Activated CD8-positive, alpha-beta memory T cell treated with anti-CD3 and anti-CD28 coated beads, Interleukin-2, amount 50 U/mL, for 24 hours (primary cell): ENCODE measurements around the gene MRPS12.

Experiments
- DNase-seq: peaks from one replicate; pipeline ENCODE4 v3.0.0-alpha.2; 2020; ENCODE audit errors: extremely low read depth

The MRPS12 gene

DNA sequence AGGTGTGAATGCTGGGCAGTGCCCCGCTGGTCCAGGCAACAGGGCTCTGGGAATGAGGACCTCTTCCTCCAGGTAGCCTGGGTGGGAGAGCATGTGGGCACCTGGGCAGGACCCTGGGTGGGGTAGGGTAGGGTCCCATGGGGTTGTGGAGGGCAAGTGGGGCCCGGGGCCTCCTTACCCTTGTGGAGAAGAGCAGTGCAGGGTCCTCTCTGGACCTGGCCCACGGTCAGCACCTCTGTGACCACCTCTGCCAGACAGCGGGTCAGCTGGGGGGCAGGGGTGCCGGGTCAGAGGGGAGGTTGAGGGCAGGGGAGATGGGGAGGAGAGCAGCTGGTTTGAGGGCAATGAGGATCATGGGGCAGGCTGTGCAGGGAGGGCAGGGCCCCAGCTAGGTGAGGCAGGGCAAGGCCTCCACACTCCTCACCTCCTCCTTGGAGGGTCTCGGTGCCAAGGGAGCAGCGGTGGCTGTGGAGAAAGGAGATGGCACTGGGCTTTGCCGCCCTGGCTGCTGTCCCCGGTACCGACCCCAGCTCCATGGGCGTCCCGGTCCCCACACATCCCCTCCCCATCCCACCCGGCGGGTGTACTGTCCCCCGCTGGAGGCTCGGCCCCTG lies 19.2 kb upstream of the MRPS12 start:
- DNase-seq: no peak

DNA sequence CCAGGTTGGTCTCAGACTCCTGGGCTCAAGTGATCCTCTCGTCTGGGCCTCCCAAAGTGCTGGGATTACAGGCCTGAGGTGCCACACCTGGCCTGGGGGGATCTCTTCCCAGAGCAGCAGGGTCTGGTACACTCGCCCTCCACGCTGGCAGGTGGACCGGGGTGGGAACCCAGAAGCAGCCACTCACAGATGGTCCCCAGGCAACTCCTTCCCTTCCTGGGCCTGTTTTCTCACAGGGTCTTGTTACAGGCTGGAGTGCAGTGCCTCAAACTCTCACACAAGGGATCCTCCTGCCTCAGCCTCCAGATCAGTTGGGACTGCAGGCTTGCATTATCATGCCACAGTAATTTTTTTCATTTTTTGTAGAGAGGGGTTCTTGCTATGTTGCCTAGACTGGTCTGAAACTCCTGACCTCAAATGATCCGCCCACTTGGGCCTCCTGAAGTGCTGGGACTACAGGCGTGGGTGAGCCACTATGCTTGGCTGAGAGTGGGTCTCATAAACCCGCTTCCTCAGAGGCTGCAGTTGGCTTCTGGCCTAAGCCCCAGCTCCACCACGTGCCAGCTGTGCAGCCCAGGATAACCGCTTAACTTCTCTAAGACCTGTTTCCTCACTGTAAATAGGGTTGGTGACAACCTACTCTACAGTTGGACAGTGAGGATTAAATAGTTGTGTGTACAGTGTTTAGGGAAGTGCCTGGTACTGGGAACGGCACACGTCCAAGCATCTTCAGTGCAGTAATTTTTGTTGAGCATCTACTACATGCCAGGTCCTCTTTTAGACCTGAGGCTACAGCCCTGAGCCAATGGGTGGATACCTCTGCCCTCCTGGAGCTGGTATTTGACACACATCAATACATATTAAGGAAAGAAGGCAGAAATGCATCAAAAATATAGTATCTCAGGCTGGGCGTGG lies 17.9 kb upstream of the MRPS12 start:
- DNase-seq: no peak

DNA sequence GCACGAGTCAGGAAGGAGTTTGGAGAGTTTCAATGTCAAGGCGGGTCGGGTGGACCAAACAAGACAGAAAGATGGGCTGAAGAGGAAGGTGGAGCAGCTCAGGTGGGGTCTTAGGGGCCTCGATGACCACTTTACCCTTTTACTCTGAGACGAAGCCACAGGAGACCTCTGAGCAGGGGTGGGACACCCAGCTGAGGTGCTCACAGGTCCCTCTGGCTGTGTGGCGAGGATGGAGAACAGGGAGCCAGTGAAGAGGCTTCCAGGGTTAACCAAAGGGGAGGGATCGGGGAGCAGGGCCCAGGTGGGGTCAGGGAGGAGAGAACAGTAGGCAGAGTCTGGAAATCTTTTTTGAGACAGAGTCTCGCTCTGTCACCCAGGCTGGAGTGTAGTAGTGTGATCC lies 16.8 kb upstream of the MRPS12 start:
- DNase-seq: no peak

DNA sequence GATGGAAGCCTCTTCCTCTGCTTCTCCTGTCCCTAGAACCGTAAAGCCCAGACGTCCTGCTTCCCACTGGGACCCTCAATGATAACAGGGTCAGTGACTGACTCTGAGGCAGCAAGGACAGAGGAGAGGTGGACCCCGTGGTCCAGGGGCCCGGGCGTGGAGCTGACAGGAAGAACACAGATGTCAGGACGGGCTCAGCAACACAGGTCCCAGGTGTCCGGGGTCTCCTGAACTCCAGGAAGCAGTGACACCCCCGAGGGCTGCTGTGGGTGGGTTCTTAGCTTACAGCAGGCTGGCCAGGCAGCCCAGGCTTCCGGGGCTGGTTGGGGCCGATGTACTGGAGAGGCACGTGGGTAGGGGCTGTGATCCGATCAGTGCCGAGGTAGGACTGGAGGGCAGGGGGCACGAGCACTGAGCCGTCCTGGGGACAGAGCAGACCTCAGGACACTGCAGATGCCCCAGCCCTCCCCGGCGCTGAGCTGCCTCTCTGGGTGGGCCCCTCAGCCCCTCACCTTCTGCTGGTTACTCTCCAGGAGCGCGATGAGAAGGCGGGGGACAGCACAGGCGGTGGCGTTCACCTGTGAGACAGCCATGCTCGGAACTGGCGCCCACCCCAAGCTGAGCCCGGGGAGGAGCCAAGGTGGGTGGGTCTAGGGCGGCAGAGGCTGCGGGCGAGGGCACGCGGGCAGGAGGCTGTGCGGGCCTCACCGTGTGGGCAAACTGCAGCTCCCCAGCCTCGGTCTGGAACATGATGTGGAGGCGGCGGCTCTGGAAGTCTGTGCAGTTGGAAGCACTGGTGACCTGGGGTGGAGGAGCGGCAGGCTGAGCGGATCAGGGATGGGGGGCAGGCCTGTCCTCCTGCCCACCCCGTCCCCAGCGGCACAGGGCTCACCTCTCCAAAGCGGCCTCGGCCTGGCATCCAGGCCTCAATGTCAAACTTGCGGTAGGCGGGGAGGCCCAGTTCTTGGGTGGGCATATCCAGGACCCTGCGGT lies 15.1 kb upstream of the MRPS12 start:
- DNase-seq: no peak

DNA sequence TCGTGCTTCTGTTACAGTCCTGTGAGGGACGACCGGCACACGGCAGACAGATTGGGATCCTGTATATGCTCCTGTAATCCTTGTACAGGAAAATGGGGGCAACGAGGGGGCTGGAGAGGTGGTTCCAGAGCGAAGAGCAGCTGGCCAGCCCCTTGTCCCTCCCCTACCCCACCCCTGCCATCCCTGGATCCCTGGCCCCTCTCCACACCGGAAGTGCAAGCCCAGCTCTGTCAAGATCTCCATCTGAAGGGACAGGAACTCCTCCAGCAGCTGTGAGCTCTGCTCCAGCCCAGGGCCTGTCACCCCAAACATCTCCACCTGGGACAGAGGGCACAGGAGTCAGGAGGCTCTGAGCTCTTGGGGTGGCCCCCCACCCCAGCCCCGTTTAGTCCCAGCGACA lies 13.2 kb upstream of the MRPS12 start:
- no peak for DNase-seq

DNA sequence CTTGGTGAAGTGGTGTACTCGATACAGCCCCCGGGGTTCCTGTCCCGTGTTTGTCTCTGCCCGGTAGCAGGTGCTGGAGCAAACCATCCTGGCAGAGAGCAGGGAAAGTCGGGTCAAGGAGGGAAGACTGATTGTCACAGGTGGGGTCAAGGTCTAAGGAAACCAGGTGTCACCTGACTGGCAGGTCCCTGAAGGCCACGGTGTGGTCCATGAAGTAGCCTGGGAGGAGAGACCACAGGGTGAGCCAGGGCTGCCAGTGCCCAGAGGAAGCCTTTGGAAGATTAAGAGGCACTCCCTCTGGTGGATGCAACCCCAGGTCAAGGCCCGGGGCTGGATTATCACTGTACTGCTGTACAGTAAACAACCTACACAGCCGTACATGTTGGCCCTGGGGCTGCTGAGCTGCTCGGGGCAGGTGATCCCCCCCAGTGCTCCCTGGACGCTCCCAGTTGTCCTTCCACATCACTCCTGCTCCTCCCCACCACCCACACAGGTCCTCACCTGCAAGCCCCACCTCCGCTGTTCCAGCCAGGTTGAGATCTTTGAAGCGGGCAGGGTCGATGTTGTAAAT lies 12.7 kb upstream of the MRPS12 start:
- DNase-seq: no peak

DNA sequence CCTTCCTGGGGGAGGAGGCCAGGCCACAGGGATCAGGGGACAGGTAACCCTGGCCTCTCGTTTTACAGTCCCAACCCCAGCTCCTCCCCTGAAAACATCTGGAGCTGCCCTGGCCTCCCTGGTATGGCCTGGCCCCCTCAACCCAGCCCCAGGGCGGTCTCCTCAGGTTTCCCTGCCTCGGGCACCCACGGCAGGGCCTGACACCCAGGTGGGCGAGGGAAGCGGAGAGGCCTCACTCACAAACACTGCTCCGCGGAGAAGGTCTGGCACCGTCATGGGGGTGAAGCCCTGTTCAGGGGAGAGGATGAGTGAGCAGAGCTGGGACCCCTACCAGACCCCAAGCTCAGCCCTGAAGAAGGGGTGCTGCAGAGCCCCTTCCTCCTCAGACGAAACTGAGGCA lies 12.2 kb upstream of the MRPS12 start:
- DNase-seq: no peak

DNA sequence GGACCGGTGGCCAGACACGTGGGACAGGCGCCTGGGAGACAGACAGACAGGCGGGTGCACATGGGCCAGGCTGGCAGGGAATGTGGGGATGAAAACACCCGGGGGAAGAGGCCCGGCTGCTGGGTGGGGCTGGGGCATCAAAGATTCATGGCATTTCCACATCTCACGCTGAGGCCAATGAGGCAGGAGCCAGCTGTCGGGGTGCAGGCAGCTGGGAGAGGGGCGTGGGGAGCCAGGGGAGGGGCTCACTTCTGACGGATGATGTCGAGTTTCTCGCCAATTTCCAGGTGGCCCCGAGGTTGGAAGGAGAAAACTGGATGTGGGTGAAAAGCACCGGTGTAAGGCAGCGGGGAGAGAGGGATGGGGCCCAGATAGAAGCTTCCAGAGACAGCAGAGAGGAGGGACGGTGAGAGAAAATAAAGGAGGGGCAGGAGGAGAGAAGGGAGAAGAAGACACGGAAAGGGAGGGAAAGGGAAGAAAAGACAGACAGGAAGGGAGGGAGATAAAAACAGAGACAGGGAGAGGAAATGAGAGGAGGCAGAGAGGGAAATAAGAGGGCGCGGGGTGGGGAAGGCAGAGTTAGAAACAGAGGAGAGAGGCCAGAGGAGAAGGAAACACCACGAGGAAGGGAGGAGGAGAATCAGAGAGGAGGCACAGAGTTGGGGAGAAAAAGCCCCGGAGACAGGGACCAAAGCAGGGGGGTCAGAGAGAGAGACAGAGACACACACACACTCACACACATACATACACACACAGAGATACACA lies 10.7 kb upstream of the MRPS12 start:
- no peak for DNase-seq

DNA sequence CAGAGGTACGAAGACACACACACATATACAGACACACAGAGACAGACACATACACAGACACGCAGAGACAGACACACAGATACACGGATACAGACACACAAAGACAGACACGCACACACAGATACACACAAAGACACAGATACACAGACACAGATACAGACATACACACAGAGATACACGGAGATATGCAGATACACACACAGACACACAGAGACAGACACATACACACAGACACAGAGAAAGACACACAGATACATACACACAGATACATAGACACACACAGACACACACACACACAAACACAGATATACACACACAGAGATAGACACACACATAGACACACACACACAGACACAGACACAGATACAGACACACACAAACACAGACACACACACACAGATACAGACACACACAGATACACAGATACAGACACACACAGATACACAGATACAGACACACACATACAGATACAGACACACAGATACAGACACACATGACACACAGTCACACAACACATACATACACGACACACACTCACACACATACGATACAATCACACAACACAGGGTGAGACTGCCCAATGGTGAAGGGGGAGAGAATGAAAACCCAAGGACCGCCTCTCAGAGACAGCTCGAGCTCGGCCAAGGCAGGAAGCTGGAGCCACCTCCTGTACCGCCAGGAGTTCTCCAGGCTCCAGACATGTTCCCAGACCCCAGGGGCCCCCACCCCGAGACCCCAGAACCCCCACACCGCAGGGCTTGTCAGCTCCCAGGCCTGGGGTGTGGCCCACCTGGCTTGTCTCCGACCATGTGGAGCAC lies 9.9 kb upstream of the MRPS12 start:
- no peak for DNase-seq

DNA sequence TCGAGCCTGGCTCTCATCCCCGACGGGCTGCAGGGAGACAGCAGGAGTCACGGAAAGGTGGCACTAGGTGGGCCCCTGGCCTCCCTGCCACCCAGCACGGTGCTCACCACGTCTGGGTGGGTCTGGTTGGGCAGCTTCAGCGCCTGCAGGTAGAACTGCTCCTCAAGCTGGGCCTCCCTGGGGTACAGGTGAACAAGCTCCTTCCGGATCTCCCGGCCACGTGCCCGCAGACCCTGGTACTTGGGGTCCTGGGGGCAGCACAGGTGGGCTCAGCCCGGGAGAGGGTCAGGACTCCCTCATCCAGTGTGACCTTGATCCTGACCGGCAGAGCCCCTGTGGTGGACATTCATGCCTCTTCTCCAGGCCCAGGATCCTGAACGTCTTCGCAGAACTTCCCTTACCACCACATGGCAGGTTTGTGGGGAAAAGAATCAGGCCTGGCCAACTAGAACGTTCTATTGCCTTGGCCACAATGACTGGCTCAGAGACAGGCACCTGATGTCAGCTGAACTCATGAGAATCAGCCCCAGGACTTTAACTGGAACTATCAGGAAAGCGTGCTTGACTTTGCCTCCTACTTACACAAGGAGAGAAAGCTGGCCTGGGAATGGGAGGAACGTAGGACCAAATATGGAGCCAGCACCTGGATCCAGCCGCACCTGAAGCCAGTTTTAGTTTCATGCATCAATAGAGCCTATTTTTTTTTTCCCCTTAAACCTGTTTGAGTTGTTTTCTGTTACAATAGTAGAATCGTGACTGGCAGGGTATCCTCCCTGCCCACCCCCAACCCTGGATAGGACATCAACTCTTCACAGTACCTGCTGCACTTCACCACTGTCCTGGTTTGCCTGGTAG lies 9.1 kb upstream of the MRPS12 start:
- DNase-seq: no peak

DNA sequence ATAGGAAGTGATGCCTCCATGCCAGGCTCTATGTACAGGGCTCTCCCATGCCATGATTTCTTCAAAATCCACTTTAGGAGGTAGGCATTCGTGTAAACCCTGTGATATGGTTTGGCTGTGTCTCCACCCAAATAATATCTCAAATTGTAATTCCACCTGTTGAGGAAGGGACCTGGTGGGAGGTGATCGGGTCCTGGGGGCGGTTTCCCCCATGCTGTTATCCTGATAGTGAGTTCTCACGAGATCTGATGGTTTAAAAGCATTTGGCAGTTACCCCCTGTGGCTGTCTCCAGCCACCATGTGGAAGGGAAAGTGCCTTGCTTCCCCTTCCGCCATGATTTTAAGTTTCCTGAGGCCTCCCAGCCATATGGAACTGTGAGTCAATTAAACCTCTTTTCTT lies 8.3 kb upstream of the MRPS12 start:
- DNase-seq: no peak

DNA sequence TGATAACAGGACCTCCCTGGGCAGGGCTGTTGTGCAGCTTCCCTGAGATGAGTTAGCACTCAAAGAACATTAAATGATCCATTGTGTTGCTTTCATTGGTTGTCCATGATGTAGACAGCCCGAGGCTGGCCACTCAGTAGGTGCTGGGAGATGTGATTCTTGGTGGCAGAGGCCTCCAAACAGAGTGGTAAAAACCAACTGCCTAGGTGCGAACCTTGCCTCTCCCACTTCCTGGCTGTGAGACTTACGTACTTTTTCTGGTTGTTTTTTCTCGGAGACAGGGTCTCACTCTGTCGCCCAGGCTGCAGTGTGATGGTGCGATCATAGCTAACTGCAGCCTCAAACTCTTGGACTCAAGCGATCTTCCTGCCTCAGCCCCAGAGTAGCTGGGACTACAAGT lies 6.4 kb upstream of the MRPS12 start:
- DNase-seq: no peak

DNA sequence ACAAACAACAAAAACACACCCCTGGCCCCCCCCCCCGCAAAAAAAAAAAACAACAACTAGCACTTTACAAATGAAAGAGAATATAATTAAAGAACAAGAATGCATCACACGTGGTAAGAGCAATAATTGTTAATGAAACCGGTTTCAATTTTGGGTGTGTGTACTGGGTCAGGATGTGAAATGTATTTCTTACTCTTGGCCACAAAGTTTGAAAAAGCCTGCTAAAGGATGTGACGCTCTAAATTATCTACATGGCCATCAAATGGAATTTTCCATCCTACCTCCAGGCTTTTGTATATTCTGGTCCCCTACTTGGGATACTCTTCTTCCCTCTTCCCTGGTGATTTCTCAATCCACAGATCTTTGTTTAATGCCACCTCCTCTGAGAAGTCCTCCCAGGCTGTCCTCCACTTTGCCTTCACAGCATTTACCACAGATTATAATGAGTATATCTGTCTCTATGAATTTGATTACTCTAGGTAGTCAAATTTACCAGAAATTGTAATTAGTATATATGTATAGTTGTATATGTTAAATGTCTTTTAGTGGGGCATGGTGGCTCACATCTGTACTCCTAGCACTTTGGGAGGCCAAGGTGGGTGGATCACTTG lies 2.2 kb upstream of the MRPS12 start:
- no peak for DNase-seq

DNA sequence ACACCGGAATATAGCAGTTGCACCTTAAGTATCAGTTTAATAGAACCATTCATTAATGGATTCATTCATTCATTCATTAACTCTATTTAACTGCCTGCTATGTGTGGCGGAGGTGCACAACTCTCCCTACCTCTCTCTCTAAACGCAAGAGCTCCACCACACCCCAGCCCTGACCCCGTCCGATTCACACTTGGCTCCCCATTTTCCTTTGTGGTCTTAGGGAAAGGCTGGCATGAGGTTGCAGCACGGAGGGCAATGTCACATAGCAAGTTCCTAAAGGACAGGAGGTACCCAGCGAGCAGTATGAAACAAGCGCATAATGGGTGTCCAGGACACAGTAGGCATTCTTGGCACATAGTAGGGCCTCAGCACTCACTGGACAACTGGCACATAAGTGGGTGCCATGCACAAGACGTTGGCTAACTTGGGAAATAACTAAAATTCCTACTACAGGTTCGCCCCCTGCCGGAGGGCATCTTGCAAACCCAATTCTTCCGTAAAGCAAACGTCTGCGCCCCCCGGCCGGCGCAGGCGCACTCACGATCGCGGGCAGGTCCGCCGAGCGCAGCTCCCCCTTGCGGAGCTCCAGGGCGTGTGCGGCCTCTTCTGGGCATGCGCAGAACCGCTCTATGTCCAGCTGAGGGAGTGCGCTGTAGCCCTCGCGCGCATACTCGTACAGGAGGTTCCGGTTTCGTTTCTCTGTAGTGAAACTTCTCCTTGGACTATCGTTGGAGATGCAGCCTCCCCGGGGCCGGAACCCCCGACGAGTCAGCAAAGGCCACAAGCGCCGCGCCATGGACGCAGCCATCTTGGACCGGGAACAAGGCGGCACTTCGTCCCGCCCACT lies 592 bp upstream of the MRPS12 start, which contains the start of gene SARS2:
TSS of gene SARS2 (minus strand) at position 835 of the 847 bp plus-strand sequence. CDS start at position 808, 27 bp downstream.
- DNase-seq: peak; percentile 68

DNA sequence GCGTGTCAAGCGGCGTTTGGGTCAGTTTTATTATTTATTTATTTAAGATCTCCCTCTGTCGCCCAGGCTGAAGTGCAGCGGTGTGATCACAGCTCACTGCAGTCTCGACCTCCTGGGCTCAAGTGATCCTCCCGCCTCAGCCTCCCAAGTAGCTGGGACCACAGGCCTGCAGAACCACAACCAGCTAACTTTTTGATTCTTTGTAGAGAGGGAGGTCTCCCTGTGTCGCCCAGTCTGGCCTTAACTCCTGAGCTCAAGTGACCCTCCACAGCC lies 713 bp downstream of the MRPS12 start:
- no peak for DNase-seq

DNA sequence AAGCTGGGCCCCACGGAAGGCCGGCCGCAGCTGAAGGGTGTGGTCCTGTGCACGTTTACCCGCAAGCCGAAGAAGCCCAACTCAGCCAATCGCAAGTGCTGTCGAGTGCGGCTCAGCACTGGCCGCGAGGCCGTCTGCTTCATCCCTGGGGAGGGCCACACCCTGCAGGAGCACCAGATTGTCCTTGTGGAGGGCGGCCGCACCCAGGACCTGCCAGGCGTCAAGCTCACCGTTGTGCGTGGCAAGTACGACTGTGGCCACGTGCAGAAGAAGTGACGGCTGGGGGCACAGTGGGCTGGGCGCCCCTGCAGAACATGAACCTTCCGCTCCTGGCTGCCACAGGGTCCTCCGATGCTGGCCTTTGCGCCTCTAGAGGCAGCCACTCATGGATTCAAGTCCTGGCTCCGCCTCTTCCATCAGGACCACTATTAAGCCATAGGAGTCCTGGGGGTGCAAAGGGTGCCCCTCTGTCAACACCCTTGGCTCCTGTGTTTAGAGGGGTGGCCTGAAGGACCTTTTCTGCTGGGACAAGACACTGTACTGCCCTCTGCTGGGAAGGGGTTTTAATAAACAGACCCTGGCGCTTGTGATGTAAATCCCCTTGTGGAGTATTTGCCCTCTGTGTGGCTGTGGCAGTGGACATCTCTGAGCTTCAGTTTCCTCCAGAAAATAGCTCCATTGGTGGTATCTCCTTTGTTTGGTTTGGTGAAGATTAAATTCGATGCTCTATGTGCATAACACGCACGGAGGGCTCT lies 1.9 kb downstream of the MRPS12 start:
- DNase-seq: no peak

DNA sequence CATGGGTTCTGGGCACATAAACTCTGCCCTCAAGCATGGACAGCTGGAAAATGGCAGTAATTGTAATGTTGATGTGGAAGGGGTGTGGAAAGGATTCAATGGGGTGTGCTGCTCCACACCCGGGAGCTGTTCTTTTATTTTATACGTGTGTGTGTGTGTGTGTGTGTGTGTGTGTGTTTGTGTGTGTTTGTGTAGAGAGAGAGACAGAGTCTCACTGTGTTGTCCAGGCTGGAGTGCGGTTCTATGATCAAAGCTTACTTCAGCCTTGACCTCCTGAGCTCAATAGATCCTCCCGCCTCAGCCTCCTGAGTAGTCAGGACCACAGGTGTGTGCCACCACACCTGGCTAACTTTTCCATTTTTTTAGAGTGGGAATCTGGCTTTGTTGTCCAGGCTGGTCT lies 2.8 kb downstream of the MRPS12 start:
- no peak for DNase-seq
